H1 (cell line): ENCODE results near the gene THADA. TPM values are rescaled to one million over a fixed set of nuclear protein-coding genes. Genes with fewer than 3 reads are reported as not detected.

Experiments used
- BACH1 ChIP-seq: IDR thresholded peaks from 2 replicates; pipeline ENCODE4 v1.6.1; 2012; ENCODE audit warnings: low read length, improper control_type of control experiment
- polyA plus RNA-seq, 7 experiments: library from polyadenylated mRNA; depleted of rRNA in 3 of 7; stranded (reverse) in 5 of 7; unstranded in 2 of 7; fragments of >200 nt in 5 of 7; fragments of 200-250 nt in 2 of 7; gene quantifications; 1 replicate in 5 of 7; 2 replicates in 1 of 7; 4 replicates in 1 of 7; pipeline versions ENCODE4 v1.2.1 to v1.2.3, GENCODE V29; 2011 to 2013; ENCODE audit warnings: missing spikeins in 2 of 7, mixed read lengths in 2 of 7
- total RNA-seq: library from RNA; stranded (reverse); fragmentation: NEBNext Ultra II Directional; extraction: Animal tissue kit (Norgen Biotek cat#: 25700); gene quantifications from 2 replicates; pipeline ENCODE4 v1.2.1, GENCODE V29; 2021

The THADA gene
- total and polyA plus RNA-seq, 2 of the 8 experiments (the other 6 are each of a cell fraction or from before 2014, with no cell fraction given), result 22.4 to 26.8 TPM

- no peak for TF ChIP-seq BACH1
- TF ChIP-seq, all 59 proteins: peak for 0
Observed at GRCh38 chr2:43537137-43537536, 58.7 kb downstream of the THADA start (continued).
